22Rv1 (cell line): ENCODE measurements around the gene PHLPP2.

Experiments
- H3K27ac ChIP-seq: fragments of 450-650 bp; 2 replicates; pipeline ENCODE4 v1.5.1; 2017
- CTCF ChIP-seq: fragments of 450-650 bp; IDR thresholded peaks from 2 replicates; pipeline ENCODE4 v1.5.1; 2017; ENCODE audit warnings: mild to moderate bottlenecking
- ZFX ChIP-seq: fragments of 450-650 bp; IDR thresholded peaks from 2 replicates; pipeline ENCODE4 v1.6.1; 2017; ENCODE audit warnings: antibody characterized with exemption, borderline replicate concordance

The PHLPP2 gene

GRCh38 chr16:71675380-71675779, 49.1 kb downstream of the PHLPP2 start:
- H3K27ac ChIP-seq, result no peak overlapping the region
- TF ChIP-seq CTCF (no peak), ZFX (no peak)

GRCh38 chr16:71674229-71674628, 50.3 kb downstream of the PHLPP2 start:
- no peak overlapping the region for H3K27ac ChIP-seq
- no peak for TF ChIP-seq CTCF
- no peak for TF ChIP-seq ZFX

GRCh38 chr16:71673582-71673973, 50.9 kb downstream of the PHLPP2 start:
- no peak overlapping the region for H3K27ac ChIP-seq
- TF ChIP-seq CTCF (no peak), ZFX (no peak)

DNA sequence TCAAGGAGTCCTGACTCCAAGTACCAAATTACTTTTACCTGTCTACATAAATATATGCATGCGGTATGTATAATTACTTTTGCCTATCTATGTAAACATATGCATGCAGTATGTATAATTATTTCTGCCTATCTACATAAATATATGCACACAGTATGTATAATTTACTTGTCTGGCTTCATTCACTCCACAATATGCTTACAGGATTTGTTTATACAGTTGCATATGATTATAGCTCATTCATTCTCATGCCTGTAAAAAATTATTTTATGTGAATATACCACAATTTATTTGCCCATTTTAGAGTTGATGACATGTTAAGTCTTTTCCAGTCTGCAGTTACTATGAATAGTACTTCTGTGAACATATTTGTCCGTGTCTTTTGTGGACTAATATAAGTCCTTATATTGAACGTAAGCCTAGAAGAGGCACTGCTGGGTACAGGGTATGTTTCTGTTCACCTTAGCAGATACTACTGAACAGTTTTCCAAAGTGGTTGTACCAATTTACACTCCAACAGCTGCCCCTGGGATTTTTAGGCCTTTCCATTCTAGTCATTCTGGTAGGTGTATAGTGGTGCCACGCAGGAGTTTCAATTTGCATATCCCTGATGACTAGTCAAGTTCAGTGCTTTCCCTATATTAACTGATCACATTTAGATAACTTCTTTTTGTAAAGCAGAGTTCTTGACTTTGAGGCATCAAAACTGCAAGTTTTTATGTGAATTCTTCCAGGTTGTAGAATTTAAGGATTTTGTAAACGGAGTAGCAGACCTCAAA, 51.5 kb downstream of the PHLPP2 start:
- TF ChIP-seq CTCF, result no peak
- no peak for TF ChIP-seq ZFX
- H3K27ac ChIP-seq, result no peak overlapping the region

GRCh38 chr16:71672125-71672524, 52.4 kb downstream of the PHLPP2 start:
- no peak for TF ChIP-seq CTCF
- TF ChIP-seq ZFX, result no peak
- H3K27ac ChIP-seq, result no peak overlapping the region

DNA sequence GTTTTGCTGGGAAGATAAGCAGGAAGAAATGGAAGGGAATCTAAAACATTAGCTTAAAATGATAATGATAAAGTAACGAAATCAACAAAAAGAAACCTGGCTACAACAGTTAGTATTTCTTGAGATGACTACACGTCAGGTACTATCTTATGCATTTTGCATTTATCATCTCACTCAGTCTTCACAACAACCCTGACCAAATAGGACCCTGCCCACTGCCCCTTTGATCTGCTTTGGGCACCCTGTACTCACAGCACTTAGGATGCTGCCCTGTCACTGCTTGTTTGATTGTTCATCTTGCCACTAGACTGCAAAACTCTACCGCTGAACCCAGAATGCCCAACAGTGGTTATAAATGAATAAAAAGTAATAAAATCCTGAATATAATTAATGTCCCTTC, 53.3 kb downstream of the PHLPP2 start:
- TF ChIP-seq ZFX, result no peak
- TF ChIP-seq CTCF, result no peak
- no peak overlapping the region for H3K27ac ChIP-seq

DNA sequence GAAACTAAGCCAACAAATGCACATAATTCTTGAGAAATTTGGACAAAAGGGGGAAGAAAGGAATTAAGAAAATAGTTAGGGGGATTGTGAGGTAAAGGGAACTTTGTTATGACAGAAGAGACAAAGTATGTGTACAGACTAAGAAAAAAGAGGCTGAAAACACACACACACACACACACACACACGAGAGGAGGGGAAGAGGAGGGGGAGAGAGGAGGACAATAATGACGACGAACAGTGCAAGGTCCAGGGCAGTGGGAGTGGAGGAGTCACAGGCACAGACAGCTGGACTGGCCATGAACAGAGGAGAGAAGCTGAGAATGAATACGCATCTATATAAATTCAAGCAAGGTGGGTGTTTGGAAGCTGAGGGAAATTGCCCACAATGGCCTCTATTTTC, 54.0 kb downstream of the PHLPP2 start:
- no peak for TF ChIP-seq CTCF
- TF ChIP-seq ZFX, result no peak
- H3K27ac ChIP-seq, result no peak overlapping the region
